GM23338 (cell line): Measurements from ENCODE around the gene MAST4. TPM values are rescaled to one million over a fixed set of nuclear protein-coding genes. Genes with fewer than 3 reads are reported as not detected.

ENCODE experiments used
- ATAC-seq: fragments of 200-7000 bp; cut with Tn5 transposase; 3 replicates; pipeline ENCODE4 v1.9.1; 2020
- DNase-seq: peaks from one replicate; pipeline ENCODE4 v3.0.0-alpha.2; 2015; ENCODE audit warnings: low spot score
- H2AFZ ChIP-seq: fragments of 200-600 bp; sonication (generic); 2 replicates; pipeline ENCODE4 v1.8.0; 2016; ENCODE audit warnings: antibody characterized with exemption, mild to moderate bottlenecking, moderate library complexity
- H3F3A ChIP-seq: fragments of 200-600 bp; sonication (generic); replicated peaks from 2 replicates; pipeline ENCODE4 v1.8.0; 2017; ENCODE audit warnings: antibody characterized with exemption, mixed run types, low read depth
- H3K27ac ChIP-seq: fragments of 200-600 bp; sonication (generic); 2 replicates; pipeline ENCODE4 v1.6.1; 2016; ENCODE audit warnings: low read depth
- H3K27me3 ChIP-seq: fragments of 200-600 bp; sonication (generic); 2 replicates; pipeline ENCODE4 v1.8.0; 2016; ENCODE audit warnings: mild to moderate bottlenecking, mixed run types, moderate library complexity; ENCODE audit not compliant: insufficient read depth
- H3K36me3 ChIP-seq: fragments of 200-600 bp; sonication (generic); 2 replicates; pipeline ENCODE4 v1.8.0; 2016; ENCODE audit warnings: mild to moderate bottlenecking; ENCODE audit not compliant: insufficient read depth
- H3K4me1 ChIP-seq: fragments of 200-600 bp; sonication (generic); 2 replicates; pipeline ENCODE4 v1.8.0; 2016; ENCODE audit warnings: mild to moderate bottlenecking, moderate library complexity; ENCODE audit not compliant: insufficient read depth
- H3K4me2 ChIP-seq: fragments of 200-600 bp; sonication (generic); 2 replicates; pipeline ENCODE4 v1.7.1; 2017; ENCODE audit warnings: mixed run types
- H3K4me3 ChIP-seq: fragments of 200-600 bp; sonication (generic); 2 replicates; pipeline ENCODE4 v1.6.1; 2016; ENCODE audit warnings: mixed run types
- H3K79me2 ChIP-seq: fragments of 200-600 bp; sonication (generic); replicated peaks from 2 replicates; pipeline ENCODE4 v1.8.0; 2017; ENCODE audit warnings: mild to moderate bottlenecking; ENCODE audit not compliant: insufficient read depth
- H3K9me2 ChIP-seq: fragments of 200-600 bp; sonication (generic); 2 replicates; pipeline ENCODE4 v1.8.0; 2017; ENCODE audit not compliant: insufficient read depth
- H4K20me1 ChIP-seq: fragments of 200-600 bp; sonication (generic); replicated peaks from 2 replicates; pipeline ENCODE4 v1.8.0; 2017; ENCODE audit warnings: mild to moderate bottlenecking; ENCODE audit not compliant: insufficient read depth
- H3K27ac Mint-ChIP-seq: 2 replicates; pipeline ENCODE4 v1.8.0; 2020; ENCODE audit warnings: inconsistent platforms, mild to moderate bottlenecking, moderate library complexity, mixed read lengths
- H3K27me3 Mint-ChIP-seq: 3 replicates; pipeline ENCODE4 v1.8.0; 2022; ENCODE audit warnings: low read depth, mild to moderate bottlenecking, moderate library complexity, mixed read lengths, inconsistent platforms; ENCODE audit not compliant: insufficient read depth, poor library complexity
- H3K36me3 Mint-ChIP-seq: 3 replicates; pipeline ENCODE4 v1.8.0; 2021; ENCODE audit warnings: low read depth, mild to moderate bottlenecking, inconsistent platforms, moderate library complexity, mixed read lengths
- H3K4me1 Mint-ChIP-seq: 3 replicates; pipeline ENCODE4 v1.8.0; 2020; ENCODE audit warnings: mild to moderate bottlenecking, inconsistent platforms, mixed read lengths
- H3K4me3 Mint-ChIP-seq: 3 replicates; pipeline ENCODE4 v1.8.0; 2021; ENCODE audit warnings: moderate library complexity, mild to moderate bottlenecking, inconsistent platforms, mixed read lengths
- H3K9me3 Mint-ChIP-seq: 3 replicates; pipeline ENCODE4 v1.8.0; 2020; ENCODE audit warnings: moderate library complexity, mild to moderate bottlenecking, inconsistent platforms, mixed read lengths
- CREB1 ChIP-seq: fragments of 250-450 bp; sonication (Bioruptor Pico); IDR thresholded peaks from 2 replicates; pipeline ENCODE4 v1.5.0; 2020; ENCODE audit warnings: low read depth, mild to moderate bottlenecking, moderate library complexity
- EZH2 ChIP-seq: fragments of 200-600 bp; sonication (generic); IDR thresholded peaks from one replicate; pipeline ENCODE4 v1.8.0; 2017; ENCODE audit warnings: antibody characterized with exemption, mild to moderate bottlenecking, low read depth; ENCODE audit not compliant: unreplicated experiment
- EZH2phosphoT487 ChIP-seq: fragments of 200-600 bp; sonication (generic); IDR thresholded peaks from one replicate; pipeline ENCODE4 v1.8.1; 2018; ENCODE audit warnings: antibody characterized with exemption; ENCODE audit not compliant: unreplicated experiment
- JUNB ChIP-seq: IDR thresholded peaks from one replicate; pipeline ENCODE4 v1.6.1; 2016; ENCODE audit warnings: antibody characterized with exemption; ENCODE audit not compliant: unreplicated experiment
- NANOG ChIP-seq: IDR thresholded peaks from 2 replicates; pipeline ENCODE4 v1.6.1; 2016; ENCODE audit warnings: antibody characterized with exemption, borderline replicate concordance
- POLR2AphosphoS5 ChIP-seq: IDR thresholded peaks from 2 replicates; pipeline ENCODE4 v1.6.1; 2016; ENCODE audit warnings: antibody characterized with exemption, low read depth
- STAT1 ChIP-seq: IDR thresholded peaks from one replicate; pipeline ENCODE4 v1.6.1; 2016; ENCODE audit warnings: antibody characterized with exemption; ENCODE audit not compliant: unreplicated experiment
- ZNF114 ChIP-seq: fragments of 250-450 bp; sonication (Bioruptor Pico); IDR thresholded peaks from 2 replicates; pipeline ENCODE4 v1.5.0; 2020; ENCODE audit warnings: mild to moderate bottlenecking, moderate library complexity
- ZNF331 ChIP-seq: fragments of 250-450 bp; sonication (Bioruptor Pico); IDR thresholded peaks from 2 replicates; pipeline ENCODE4 v1.5.0; 2020; ENCODE audit warnings: low read depth, mild to moderate bottlenecking, moderate library complexity
- polyA plus RNA-seq: library from polyadenylated mRNA; unstranded; fragments of >200 nt; fragmentation: Nextera tagmentation; extraction: Ambion mirVana; gene quantifications from 2 replicates; pipeline ENCODE4 v1.2.1, GENCODE V29; 2016
- total RNA-seq: library from RNA; depleted of rRNA; stranded (reverse); fragments of >200 nt; shearing (Covaris generic); gene quantifications from 2 replicates; pipeline ENCODE4 v1.2.3, GENCODE V29; 2014
- TF ChIP-seq, protein P1 (sequence below), 2 experiments: fragments of 200-600 bp in 1 of 2; sonication (generic) in 1 of 2; conservative IDR thresholded peaks; 2 replicates each; pipeline versions ENCODE4 v1.5.1 to v1.6.1; 2016 to 2017; ENCODE audit warnings: antibody characterized with exemption in 2 of 2, low read depth in 2 of 2, mild to moderate bottlenecking in 2 of 2, moderate library complexity in 1 of 2
- TF ChIP-seq, protein P2 (sequence below): IDR thresholded peaks from one replicate; pipeline ENCODE4 v1.6.1; 2018; ENCODE audit warnings: antibody characterized with exemption; ENCODE audit not compliant: unreplicated experiment
- TF ChIP-seq, protein P3 (sequence below): fragments of 250-450 bp; sonication (Bioruptor Pico); IDR thresholded peaks from 2 replicates; pipeline ENCODE4 v1.5.0; 2020; ENCODE audit warnings: mild to moderate bottlenecking, moderate library complexity
- TF ChIP-seq, protein P4 (sequence below): IDR thresholded peaks from 2 replicates; pipeline ENCODE4 v1.6.1; 2016; ENCODE audit warnings: antibody characterized with exemption

The MAST4 gene
- total and polyA plus RNA-seq, 2 experiments from 2014 or later = 3.6 to 8.5 TPM

DNA sequence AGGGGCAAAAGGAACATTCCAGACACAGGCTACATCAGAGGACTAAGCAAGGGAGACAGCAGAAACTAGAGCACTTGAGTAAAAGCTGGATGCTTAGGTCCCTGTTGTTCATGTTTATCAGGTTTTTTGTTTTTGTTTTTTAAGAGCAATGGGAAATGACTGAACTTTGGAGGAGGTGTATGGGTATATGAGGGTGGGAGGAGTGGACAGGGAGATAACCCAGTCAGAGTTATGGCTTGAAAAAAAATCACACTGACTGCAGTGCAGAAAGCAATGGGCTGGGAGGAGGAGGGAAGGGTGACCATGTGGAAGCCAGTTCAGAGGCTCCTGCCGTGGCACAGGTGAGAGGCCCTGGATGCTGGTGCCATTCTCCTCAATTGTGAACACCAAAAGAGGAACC is 522.8 kb downstream of the MAST4 start:
- Histone ChIP-seq H3K36me3 (no peaks in the 10 kb centered on the region), H3K4me1 (no peaks in the 10 kb centered on the region), H3K27ac (no peak overlapping the region), H3K4me3 (no peak overlapping the region), H3K4me2 (no peak overlapping the region), H3K79me2 (no peaks in the 10 kb centered on the region), H2AFZ (no peak overlapping the region), H4K20me1 (no peaks in the 10 kb centered on the region), H3F3A (no peaks in the 10 kb centered on the region), H3K27me3 (no peaks in the 10 kb centered on the region), H3K9me2 (no peaks in the 10 kb centered on the region)
- TF ChIP-seq, protein P1, sequence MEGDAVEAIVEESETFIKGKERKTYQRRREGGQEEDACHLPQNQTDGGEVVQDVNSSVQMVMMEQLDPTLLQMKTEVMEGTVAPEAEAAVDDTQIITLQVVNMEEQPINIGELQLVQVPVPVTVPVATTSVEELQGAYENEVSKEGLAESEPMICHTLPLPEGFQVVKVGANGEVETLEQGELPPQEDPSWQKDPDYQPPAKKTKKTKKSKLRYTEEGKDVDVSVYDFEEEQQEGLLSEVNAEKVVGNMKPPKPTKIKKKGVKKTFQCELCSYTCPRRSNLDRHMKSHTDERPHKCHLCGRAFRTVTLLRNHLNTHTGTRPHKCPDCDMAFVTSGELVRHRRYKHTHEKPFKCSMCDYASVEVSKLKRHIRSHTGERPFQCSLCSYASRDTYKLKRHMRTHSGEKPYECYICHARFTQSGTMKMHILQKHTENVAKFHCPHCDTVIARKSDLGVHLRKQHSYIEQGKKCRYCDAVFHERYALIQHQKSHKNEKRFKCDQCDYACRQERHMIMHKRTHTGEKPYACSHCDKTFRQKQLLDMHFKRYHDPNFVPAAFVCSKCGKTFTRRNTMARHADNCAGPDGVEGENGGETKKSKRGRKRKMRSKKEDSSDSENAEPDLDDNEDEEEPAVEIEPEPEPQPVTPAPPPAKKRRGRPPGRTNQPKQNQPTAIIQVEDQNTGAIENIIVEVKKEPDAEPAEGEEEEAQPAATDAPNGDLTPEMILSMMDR (conservative IDR thresholded peaks at IDR 0.05; ENCODE audit: low read depth in 2 of 2) = no peak
- TF ChIP-seq STAT1 (no peak), EZH2 (no peak), CREB1 (no peak), ZNF331 (CRISPR knock-in tag) (no peak), JUNB (no peak), ZNF114 (CRISPR knock-in tag) (no peak), EZH2phosphoT487 (no peak), NANOG (no peak), POLR2AphosphoS5 (no peak)
- TF ChIP-seq, protein P2, sequence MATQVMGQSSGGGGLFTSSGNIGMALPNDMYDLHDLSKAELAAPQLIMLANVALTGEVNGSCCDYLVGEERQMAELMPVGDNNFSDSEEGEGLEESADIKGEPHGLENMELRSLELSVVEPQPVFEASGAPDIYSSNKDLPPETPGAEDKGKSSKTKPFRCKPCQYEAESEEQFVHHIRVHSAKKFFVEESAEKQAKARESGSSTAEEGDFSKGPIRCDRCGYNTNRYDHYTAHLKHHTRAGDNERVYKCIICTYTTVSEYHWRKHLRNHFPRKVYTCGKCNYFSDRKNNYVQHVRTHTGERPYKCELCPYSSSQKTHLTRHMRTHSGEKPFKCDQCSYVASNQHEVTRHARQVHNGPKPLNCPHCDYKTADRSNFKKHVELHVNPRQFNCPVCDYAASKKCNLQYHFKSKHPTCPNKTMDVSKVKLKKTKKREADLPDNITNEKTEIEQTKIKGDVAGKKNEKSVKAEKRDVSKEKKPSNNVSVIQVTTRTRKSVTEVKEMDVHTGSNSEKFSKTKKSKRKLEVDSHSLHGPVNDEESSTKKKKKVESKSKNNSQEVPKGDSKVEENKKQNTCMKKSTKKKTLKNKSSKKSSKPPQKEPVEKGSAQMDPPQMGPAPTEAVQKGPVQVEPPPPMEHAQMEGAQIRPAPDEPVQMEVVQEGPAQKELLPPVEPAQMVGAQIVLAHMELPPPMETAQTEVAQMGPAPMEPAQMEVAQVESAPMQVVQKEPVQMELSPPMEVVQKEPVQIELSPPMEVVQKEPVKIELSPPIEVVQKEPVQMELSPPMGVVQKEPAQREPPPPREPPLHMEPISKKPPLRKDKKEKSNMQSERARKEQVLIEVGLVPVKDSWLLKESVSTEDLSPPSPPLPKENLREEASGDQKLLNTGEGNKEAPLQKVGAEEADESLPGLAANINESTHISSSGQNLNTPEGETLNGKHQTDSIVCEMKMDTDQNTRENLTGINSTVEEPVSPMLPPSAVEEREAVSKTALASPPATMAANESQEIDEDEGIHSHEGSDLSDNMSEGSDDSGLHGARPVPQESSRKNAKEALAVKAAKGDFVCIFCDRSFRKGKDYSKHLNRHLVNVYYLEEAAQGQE = no peak
- TF ChIP-seq, protein P3, sequence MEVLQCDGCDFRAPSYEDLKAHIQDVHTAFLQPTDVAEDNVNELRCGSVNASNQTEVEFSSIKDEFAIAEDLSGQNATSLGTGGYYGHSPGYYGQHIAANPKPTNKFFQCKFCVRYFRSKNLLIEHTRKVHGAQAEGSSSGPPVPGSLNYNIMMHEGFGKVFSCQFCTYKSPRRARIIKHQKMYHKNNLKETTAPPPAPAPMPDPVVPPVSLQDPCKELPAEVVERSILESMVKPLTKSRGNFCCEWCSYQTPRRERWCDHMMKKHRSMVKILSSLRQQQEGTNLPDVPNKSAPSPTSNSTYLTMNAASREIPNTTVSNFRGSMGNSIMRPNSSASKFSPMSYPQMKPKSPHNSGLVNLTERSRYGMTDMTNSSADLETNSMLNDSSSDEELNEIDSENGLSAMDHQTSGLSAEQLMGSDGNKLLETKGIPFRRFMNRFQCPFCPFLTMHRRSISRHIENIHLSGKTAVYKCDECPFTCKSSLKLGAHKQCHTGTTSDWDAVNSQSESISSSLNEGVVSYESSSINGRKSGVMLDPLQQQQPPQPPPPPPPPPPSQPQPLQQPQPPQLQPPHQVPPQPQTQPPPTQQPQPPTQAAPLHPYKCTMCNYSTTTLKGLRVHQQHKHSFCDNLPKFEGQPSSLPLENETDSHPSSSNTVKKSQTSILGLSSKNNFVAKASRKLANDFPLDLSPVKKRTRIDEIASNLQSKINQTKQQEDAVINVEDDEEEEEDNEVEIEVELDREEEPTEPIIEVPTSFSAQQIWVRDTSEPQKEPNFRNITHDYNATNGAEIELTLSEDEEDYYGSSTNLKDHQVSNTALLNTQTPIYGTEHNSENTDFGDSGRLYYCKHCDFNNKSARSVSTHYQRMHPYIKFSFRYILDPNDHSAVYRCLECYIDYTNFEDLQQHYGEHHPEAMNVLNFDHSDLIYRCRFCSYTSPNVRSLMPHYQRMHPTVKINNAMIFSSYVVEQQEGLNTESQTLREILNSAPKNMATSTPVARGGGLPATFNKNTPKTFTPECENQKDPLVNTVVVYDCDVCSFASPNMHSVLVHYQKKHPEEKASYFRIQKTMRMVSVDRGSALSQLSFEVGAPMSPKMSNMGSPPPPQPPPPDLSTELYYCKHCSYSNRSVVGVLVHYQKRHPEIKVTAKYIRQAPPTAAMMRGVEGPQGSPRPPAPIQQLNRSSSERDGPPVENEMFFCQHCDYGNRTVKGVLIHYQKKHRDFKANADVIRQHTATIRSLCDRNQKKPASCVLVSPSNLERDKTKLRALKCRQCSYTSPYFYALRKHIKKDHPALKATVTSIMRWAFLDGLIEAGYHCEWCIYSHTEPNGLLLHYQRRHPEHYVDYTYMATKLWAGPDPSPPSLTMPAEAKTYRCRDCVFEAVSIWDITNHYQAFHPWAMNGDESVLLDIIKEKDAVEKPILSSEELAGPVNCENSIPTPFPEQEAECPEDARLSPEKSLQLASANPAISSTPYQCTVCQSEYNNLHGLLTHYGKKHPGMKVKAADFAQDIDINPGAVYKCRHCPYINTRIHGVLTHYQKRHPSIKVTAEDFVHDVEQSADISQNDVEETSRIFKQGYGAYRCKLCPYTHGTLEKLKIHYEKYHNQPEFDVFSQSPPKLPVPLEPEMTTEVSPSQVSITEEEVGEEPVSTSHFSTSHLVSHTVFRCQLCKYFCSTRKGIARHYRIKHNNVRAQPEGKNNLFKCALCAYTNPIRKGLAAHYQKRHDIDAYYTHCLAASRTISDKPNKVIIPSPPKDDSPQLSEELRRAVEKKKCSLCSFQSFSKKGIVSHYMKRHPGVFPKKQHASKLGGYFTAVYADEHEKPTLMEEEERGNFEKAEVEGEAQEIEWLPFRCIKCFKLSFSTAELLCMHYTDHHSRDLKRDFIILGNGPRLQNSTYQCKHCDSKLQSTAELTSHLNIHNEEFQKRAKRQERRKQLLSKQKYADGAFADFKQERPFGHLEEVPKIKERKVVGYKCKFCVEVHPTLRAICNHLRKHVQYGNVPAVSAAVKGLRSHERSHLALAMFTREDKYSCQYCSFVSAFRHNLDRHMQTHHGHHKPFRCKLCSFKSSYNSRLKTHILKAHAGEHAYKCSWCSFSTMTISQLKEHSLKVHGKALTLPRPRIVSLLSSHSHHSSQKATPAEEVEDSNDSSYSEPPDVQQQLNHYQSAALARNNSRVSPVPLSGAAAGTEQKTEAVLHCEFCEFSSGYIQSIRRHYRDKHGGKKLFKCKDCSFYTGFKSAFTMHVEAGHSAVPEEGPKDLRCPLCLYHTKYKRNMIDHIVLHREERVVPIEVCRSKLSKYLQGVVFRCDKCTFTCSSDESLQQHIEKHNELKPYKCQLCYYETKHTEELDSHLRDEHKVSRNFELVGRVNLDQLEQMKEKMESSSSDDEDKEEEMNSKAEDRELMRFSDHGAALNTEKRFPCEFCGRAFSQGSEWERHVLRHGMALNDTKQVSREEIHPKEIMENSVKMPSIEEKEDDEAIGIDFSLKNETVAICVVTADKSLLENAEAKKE = no peak
- TF ChIP-seq, protein P4, sequence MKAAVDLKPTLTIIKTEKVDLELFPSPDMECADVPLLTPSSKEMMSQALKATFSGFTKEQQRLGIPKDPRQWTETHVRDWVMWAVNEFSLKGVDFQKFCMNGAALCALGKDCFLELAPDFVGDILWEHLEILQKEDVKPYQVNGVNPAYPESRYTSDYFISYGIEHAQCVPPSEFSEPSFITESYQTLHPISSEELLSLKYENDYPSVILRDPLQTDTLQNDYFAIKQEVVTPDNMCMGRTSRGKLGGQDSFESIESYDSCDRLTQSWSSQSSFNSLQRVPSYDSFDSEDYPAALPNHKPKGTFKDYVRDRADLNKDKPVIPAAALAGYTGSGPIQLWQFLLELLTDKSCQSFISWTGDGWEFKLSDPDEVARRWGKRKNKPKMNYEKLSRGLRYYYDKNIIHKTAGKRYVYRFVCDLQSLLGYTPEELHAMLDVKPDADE = no peak
- Mint-ChIP-seq H3K4me1 (peaks cover 4% of the 10 kb centered on the region; the same call in 1 of the 3 replicates), H3K9me3 (no peaks in the 10 kb centered on the region), H3K4me3 (no peak overlapping the region), H3K27me3 (no peaks in the 10 kb centered on the region), H3K36me3 (no peaks in the 10 kb centered on the region), H3K27ac (no peak overlapping the region)
- DNase-seq (no peak), ATAC-seq (no peak)
